H1 (cell line): ENCODE data around the gene ZNF283.

Experiments used
- BACH1 ChIP-seq: IDR thresholded peaks from 2 replicates; pipeline ENCODE4 v1.6.1; 2012; ENCODE audit warnings: low read length, improper control_type of control experiment
- CBX5 ChIP-seq: fragments of 300-800, 300-1000 bp; sonication (generic); IDR thresholded peaks from 2 replicates; pipeline ENCODE4 v1.7.1; 2016; ENCODE audit warnings: antibody characterized with exemption, low read length, low read depth
- CEBPB ChIP-seq: IDR thresholded peaks from 2 replicates; pipeline ENCODE4 v1.6.1; 2012; ENCODE audit warnings: low read depth, low read length
- KDM1A ChIP-seq: fragments of 200-600, 300-600 bp; sonication (generic); IDR thresholded peaks from 2 replicates; pipeline ENCODE4 v1.7.1; 2016; ENCODE audit warnings: mild to moderate bottlenecking, low read length, borderline replicate concordance
- NANOG ChIP-seq: IDR thresholded peaks from 2 replicates; pipeline ENCODE4 v1.6.1; 2011; ENCODE audit warnings: low read length, low read depth, mild to moderate bottlenecking, inconsistent platforms; ENCODE audit not compliant: insufficient read depth, poor library complexity, severe bottlenecking
- NRF1 ChIP-seq: IDR thresholded peaks from 2 replicates; pipeline ENCODE4 v1.6.1; 2011; ENCODE audit warnings: mild to moderate bottlenecking, low read depth, low read length, improper control_type of control experiment
- POLR2A ChIP-seq, 2 experiments: IDR thresholded peaks; 1 replicate in 1 of 2; 2 replicates in 1 of 2; pipeline ENCODE4 v1.6.1; 2011; ENCODE audit warnings: low read depth in 2 of 2, low read length in 2 of 2, mild to moderate bottlenecking in 2 of 2; ENCODE audit errors: control extremely low read depth in 1 of 2
- POLR2AphosphoS5 ChIP-seq: IDR thresholded peaks from 2 replicates; pipeline ENCODE4 v1.6.1; 2011; ENCODE audit warnings: low read depth, low read length
- RAD21 ChIP-seq, 2 experiments: IDR thresholded peaks in 1 of 2; conservative IDR thresholded peaks in 1 of 2; 2 replicates each; pipeline ENCODE4 v1.6.1; 2011; ENCODE audit warnings: low read depth in 2 of 2, low read length in 2 of 2, improper control_type of control experiment in 1 of 2, inconsistent platforms in 1 of 2, mild to moderate bottlenecking in 1 of 2, moderate library complexity in 1 of 2
- YY1 ChIP-seq: IDR thresholded peaks from 2 replicates; pipeline ENCODE4 v1.6.1; 2011; ENCODE audit warnings: low read depth, mild to moderate bottlenecking, low read length
- TF ChIP-seq, protein P1 (sequence below), 3 experiments: IDR thresholded peaks; 1 replicate in 2 of 3; 2 replicates in 1 of 3; pipeline versions ENCODE4 v1.5.1 to v1.6.1; 2011; ENCODE audit warnings: low read length in 3 of 3, mild to moderate bottlenecking in 3 of 3, inconsistent platforms in 2 of 3, low read depth in 1 of 3, moderate library complexity in 1 of 3; ENCODE audit not compliant: insufficient read depth in 1 of 3; ENCODE audit errors: control extremely low read depth in 1 of 3
- TF ChIP-seq, protein P2 (sequence below): IDR thresholded peaks from 2 replicates; pipeline ENCODE4 v1.6.1; 2011; ENCODE audit warnings: low read length, improper control_type of control experiment

DNA sequence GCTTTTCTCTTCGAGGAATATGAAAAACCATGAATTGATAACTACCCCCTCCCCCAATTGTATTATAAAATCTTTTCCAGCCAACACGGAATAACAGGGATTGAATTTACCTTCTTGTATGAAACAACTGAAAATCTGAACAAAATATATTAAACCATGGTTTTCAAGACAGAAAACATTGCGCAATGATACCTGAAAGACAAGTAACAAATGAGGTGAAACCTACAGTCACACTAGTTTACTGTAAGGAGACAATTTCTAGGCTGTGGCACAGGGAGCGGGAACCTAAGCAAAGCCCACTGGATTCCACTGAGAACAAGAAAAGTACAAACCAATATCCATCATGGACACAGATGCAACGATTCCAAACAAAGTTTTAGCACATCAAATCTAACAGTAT lies 53.4 kb downstream of the ZNF283 start:
- TF ChIP-seq, protein P1, sequence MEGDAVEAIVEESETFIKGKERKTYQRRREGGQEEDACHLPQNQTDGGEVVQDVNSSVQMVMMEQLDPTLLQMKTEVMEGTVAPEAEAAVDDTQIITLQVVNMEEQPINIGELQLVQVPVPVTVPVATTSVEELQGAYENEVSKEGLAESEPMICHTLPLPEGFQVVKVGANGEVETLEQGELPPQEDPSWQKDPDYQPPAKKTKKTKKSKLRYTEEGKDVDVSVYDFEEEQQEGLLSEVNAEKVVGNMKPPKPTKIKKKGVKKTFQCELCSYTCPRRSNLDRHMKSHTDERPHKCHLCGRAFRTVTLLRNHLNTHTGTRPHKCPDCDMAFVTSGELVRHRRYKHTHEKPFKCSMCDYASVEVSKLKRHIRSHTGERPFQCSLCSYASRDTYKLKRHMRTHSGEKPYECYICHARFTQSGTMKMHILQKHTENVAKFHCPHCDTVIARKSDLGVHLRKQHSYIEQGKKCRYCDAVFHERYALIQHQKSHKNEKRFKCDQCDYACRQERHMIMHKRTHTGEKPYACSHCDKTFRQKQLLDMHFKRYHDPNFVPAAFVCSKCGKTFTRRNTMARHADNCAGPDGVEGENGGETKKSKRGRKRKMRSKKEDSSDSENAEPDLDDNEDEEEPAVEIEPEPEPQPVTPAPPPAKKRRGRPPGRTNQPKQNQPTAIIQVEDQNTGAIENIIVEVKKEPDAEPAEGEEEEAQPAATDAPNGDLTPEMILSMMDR (IDR thresholded peaks at IDR 0.05; ENCODE audit: control extremely low read depth in 1 of 3, insufficient read depth in 1 of 3, low read depth in 1 of 3, low read length in 3 of 3), result no peak
- no peak for TF ChIP-seq NANOG
- no peak for TF ChIP-seq KDM1A
- peak; percentile 82; the same call in 1 of the 2 replicates for TF ChIP-seq CEBPB
- no peak for TF ChIP-seq POLR2AphosphoS5
- no peak for TF ChIP-seq RAD21 (IDR thresholded peaks at IDR 0.05 in 1 of 2, conservative IDR thresholded peaks at IDR 0.05 in 1 of 2; ENCODE audit: low read depth in 2 of 2, low read length in 2 of 2)
- no peak for TF ChIP-seq BACH1
- TF ChIP-seq CBX5, result no peak
- TF ChIP-seq NRF1, result no peak
- no peak for TF ChIP-seq YY1
- TF ChIP-seq POLR2A (IDR thresholded peaks at IDR 0.05; ENCODE audit: control extremely low read depth in 1 of 2, low read depth in 2 of 2, low read length in 2 of 2), result no peak
- TF ChIP-seq, protein P2, sequence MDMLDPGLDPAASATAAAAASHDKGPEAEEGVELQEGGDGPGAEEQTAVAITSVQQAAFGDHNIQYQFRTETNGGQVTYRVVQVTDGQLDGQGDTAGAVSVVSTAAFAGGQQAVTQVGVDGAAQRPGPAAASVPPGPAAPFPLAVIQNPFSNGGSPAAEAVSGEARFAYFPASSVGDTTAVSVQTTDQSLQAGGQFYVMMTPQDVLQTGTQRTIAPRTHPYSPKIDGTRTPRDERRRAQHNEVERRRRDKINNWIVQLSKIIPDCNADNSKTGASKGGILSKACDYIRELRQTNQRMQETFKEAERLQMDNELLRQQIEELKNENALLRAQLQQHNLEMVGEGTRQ, result no peak
